GM10248 (cell line): ENCODE measurements around the gene AMPH.

Source experiments
- CTCF ChIA-PET: fragments of 300-600 bp; sonication (Branson Sonifier 250); formaldehyde crosslinking; extraction: SDS; loops from one replicate; lab custom pipeline; 2021; ENCODE audit warnings: antibody characterized with exemption; lab: Yijun Ruan, JAX
- POLR2A ChIA-PET: fragments of 350-650 bp; sonication (Branson Sonifier 250); formaldehyde crosslinking; extraction: SDS; loops from one replicate; lab custom pipeline; 2020; ENCODE audit warnings: antibody characterized with exemption; lab: Yijun Ruan, JAX
- DNase-seq: peaks from one replicate; pipeline ENCODE4 v3.0.0; 2012; ENCODE audit errors: extremely low spot score
- TF ChIP-seq, protein P1 (sequence below): IDR thresholded peaks from 2 replicates; pipeline ENCODE4 v1.5.1; 2012; ENCODE audit warnings: mild to moderate bottlenecking, low read depth; ENCODE audit errors: extremely low read depth, missing control alignments, control extremely low read depth

The AMPH gene

DNA sequence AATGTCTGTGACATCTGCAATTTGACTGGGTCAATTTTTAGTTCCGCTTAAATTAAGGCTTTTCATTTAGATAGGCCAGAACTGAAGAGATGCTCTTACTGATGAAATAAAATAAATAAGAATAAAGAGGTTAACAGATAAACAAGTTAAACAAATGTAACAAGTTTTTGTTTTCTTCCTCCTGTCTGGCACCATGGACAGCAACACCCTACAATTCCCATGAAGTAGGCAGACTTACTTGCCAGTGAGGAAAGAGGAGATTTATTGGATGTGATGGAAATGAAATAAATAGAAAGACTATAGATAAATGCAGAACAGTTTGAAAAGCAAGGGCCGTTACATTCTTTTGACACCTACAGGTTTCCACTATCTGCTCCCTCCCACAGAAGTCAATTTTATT, 118.5 kb downstream of the AMPH start:
- CTCF ChIA-PET: no interaction called here
- TF ChIP-seq, protein P1, sequence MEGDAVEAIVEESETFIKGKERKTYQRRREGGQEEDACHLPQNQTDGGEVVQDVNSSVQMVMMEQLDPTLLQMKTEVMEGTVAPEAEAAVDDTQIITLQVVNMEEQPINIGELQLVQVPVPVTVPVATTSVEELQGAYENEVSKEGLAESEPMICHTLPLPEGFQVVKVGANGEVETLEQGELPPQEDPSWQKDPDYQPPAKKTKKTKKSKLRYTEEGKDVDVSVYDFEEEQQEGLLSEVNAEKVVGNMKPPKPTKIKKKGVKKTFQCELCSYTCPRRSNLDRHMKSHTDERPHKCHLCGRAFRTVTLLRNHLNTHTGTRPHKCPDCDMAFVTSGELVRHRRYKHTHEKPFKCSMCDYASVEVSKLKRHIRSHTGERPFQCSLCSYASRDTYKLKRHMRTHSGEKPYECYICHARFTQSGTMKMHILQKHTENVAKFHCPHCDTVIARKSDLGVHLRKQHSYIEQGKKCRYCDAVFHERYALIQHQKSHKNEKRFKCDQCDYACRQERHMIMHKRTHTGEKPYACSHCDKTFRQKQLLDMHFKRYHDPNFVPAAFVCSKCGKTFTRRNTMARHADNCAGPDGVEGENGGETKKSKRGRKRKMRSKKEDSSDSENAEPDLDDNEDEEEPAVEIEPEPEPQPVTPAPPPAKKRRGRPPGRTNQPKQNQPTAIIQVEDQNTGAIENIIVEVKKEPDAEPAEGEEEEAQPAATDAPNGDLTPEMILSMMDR: no peak
- POLR2A ChIA-PET: no interaction called here
- DNase-seq: no peak

DNA sequence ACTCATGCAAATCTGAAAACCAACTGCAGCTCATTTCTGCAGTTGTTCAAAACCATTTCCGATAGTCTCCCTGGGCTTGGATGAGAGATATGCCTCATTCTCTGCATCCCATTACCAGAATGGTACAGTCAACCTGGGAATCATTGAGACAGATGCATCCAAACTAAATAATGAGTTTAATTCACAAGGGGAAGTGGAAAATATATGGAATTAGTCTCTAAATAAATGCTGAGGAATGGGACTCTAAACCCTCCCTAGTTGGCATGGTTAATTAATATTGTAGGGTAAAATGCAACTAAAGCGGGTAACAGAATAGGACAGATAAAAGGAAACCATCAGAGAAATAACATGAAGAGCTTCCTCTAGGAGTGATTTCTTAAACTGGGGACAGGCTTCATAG, 118.9 kb downstream of the AMPH start:
- POLR2A ChIA-PET: no interaction called here
- TF ChIP-seq, protein P1: no peak
- CTCF ChIA-PET: no interaction called here
- no peak for DNase-seq

DNA sequence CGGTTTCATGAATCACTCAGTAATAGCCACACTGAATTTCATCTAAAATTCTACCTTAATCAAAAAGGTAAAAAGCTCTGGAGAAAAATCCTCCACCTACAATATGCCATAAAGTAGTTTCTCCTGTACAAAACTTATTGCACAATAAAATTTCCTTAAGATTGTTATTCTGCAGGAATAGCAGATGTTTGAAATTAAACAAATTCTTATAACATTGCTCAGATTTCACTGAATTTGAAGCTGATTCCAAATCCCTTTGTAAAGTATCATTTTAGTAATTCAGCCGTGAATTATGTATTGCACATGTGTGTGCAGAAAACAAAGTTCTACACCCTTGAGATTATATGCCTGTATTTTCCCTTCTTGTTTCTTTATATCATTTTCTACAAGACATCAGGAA, 123.8 kb downstream of the AMPH start:
- TF ChIP-seq, protein P1: no peak
- DNase-seq: no peak
- ChIA-PET CTCF (interaction anchor here (1.0 kb wide), 1 partner anchor 120 kb away, joined by 3 read pairs; no protein-coding TSS in a partner anchor), POLR2A (no interaction called here)

DNA sequence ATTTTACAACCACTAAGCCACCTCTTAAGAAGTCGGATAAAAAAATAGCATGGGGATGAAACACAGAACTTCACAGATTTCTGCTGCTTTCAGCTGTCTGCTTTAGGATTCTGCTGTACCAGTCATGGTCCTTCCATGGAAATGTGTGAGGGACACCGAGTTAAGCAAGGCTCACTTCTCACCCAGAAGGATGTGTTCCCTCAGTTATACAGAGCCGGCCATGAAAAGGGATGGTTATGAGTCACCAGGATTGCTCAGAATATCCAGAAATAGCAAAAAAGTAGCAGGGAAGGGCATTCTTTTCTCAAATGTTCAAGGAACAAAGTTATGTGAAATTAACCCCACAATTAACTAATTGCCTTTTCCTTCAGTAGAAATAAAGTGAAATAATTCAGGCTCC, 124.4 kb downstream of the AMPH start:
- no peak for DNase-seq
- POLR2A ChIA-PET: no interaction called here
- CTCF ChIA-PET: interaction anchor here (1.0 kb wide), 1 partner anchor 121 kb away, joined by 3 read pairs; no protein-coding TSS in a partner anchor
- TF ChIP-seq, protein P1: no peak

DNA sequence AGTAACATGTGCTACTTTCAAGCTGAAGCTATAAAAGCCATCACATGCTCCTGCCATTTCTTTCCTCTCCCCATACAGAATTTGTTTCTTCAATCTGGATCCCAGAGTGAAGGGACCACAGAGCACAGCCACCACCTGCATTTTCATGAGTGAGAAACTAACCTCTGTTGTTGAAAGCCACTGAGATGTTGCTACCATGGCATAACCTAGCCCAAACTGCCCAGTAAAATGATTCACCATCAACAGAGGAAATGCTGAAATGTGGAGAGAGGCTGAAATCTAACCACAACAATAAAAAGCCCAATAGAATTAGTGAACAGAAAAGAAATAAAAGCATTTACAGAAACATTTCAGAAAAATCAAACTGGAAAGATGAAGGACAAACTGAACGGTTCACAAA, 125.2 kb downstream of the AMPH start:
- CTCF ChIA-PET: no interaction called here
- TF ChIP-seq, protein P1: no peak
- POLR2A ChIA-PET: no interaction called here
- DNase-seq: no peak

DNA sequence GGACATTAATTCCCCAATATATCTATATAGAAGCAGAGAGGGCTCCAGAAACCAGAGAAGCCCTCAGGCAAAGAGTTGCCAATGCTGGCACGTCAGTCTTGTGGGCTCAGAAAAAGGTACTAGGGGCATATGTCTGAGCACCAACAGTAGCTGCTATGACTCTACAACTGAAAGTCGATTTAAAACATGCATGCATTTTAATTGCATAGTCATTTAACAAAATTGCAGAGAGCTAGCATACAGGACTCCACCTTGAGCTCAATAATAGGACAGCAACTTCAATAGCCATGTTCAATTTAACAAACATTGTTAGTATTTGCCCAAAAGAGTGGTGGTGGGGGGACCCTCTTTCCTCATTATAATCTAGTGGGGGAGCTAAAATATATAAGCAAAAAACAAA, 126.5 kb downstream of the AMPH start:
- ChIA-PET CTCF (no interaction called here), POLR2A (no interaction called here)
- TF ChIP-seq, protein P1: no peak
- no peak for DNase-seq

DNA sequence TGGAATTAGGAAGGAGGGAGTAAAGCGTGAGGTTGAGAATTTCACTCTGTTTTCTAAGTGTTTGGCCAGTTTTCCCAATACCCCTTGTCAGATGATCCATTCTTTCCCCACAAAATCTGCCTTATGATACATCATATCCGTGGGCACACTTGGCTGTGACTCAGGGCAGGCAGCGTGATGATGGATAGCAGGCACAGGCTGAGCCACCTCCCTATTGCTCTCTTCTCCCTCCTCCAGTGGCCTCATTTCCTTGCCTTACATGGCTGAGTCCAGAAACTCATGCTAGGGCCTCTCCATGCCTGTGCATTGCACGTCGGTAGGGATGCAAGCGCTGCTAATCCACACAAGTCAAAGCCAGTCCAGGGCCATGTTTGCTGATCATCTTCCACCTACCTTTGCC, 128.3 kb downstream of the AMPH start:
- ChIA-PET POLR2A (no interaction called here), CTCF (no interaction called here)
- no peak for DNase-seq
- TF ChIP-seq, protein P1: no peak
